ENCODE data around the gene SLC7A1. TPM values are rescaled to one million over a fixed set of nuclear protein-coding genes. Genes with fewer than 3 reads are reported as not detected.

SLC7A1 gene
- total RNA-seq, 1 experiment from 2014 or later, result 20.2 TPM

DNA sequence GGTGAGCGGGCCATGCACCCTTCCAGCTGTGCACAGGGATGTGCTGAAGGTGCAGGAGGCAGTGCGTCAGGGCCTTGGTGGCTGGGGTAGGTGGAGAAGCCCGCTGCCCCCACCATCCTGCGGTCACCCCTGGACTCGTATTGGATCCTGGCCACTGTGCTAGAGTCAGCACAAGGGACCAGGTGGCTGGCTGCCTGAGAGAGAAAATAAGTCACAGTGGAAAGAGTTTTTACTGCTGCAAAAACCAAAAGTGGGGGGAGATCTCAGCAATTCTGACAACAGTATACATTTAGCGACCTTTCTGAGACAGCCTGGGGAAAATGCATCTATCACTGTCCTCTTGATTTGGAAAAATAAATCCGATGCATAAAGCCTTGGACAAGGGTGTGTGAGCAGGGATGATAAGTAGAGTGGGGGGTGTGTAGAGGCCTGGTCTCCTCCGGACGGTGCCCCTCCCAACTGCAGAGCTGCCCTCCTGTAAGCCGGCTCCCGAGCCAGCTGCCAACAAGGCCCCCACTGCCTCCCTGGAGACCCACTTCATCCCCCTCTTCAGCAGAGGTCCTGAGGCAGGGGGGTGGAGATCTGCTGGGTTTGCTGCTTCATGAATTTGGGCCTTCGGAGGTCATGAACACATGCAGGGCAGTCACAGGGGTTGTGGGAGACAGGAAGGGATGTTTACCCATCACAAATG lies 84.2 kb downstream of the SLC7A1 start:
- no peak for DNase-seq (ENCODE audit: low spot score)

- DNase-seq (ENCODE audit: low spot score), result no peak
These were observed 84.8 kb downstream of the SLC7A1 start for GRCh38 chr13:29510651-29511084.

DNA sequence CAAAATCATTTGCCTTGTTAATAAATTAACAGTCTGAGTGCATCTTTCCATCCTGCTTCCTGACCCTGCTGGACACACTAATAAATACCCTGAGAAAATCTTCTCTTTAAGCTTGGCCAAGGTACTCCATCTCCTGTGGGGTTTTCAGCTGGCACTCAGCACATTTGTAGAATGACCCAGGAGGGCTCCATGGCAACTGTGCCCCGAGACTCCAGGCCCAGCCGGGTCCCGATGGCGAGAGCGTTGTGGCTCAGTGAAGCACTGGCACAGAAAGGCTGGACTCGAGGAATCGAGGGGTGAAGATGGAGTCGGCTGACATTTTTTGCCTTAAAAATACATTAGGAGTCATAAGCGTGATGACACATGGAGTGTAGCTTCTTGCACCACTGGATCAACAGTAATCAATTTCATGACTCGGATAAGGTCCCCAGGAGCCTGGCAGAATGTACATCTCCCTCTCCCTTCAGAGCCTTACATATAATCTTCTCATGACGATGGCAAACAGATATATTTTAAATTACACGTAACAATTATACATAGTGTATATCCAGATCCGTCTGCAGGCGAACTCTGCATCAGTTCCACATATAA lies 85.4 kb downstream of the SLC7A1 start:
- no peak for DNase-seq (ENCODE audit: low spot score)

DNA sequence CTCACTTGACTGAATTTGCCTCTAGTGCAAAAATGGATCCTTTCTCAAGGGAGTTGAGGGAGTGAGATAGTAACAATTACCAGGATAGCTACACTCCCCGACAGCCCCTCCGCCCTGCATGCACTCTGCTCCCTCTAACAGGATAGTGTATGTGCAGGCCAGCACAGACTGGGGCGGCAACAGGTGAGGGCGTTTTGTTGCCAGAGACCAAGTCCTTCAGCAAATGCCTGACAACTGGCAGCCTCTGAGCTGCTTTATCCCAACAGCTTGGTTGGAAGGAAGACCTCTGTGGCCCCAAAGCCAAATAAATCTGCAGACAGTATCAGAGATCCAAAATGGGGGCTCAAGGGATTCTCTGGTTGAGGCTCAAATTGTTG lies 86.6 kb downstream of the SLC7A1 start:
- no peak for DNase-seq (ENCODE audit: low spot score)

- DNase-seq (ENCODE audit: low spot score), result peak; percentile 78
These were observed 87.2 kb downstream of the SLC7A1 start for GRCh38 chr13:29508130-29508875.

GRCh38 chr13:29507356-29507755 lies 88.1 kb downstream of the SLC7A1 start:
- no peak for DNase-seq (ENCODE audit: low spot score)

- DNase-seq (ENCODE audit: low spot score), result no peak
These were observed 89.5 kb downstream of the SLC7A1 start for GRCh38 chr13:29505950-29506349.

DNA sequence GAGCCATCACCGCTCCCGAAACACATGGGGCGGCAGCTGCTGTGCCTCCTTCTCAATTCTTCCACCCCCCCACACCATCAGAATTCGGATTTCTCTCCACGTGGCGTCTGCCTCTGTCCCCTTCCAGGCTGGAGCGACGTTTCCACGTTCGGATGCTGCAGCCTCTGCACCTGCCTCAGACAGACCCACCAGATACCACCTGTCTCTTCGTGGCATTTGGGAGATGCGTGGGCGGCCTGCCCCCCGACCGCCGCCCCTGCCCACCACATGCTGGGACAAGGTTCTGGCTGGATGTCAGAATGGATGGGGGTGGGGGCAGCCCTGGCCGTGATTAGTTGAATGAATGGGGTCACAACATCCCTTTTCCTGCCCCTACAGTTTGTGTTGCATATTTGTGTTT lies 90.0 kb downstream of the SLC7A1 start:
- DNase-seq (ENCODE audit: low spot score), result no peak

GRCh38 chr13:29504691-29505090 lies 90.8 kb downstream of the SLC7A1 start:
- DNase-seq (ENCODE audit: low spot score), result no peak

GRCh38 chr13:29503041-29503837 lies 92.2 kb downstream of the SLC7A1 start:
- no peak for DNase-seq (ENCODE audit: low spot score)

DNA sequence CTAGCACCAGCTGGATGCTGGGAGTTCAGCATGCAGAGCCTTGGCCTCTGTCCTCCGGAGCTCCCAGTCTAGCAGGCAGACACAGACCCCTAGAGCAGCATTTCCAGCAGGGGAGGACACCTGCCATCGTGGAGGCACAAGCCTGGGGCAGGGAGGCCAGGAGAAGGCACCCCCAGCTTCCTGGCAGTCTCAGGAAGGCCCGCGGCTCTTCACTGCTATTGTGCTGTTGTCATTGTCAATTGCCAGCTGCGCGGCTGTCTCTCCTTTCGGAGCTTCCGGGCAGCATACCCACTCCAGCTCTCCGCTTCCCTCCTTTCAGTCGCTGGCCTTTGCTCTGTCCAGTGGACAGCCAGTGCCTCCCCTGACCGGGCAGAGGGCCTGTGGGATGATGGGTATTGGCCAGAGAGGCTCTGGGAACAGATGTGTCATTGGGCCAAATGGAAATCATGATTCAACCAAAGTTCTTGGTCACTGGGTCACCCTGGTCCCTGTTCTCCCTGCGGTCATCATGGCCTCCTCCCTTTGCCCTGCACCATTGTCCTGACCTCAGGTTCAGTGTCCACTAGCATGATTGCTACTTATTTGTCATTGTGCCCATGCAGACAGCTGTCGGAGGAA lies 93.0 kb downstream of the SLC7A1 start:
- no peak for DNase-seq (ENCODE audit: low spot score)

- DNase-seq (ENCODE audit: low spot score), result no peak
These were observed 93.8 kb downstream of the SLC7A1 start for GRCh38 chr13:29501674-29502073.

GRCh38 chr13:29500386-29500785 lies 95.1 kb downstream of the SLC7A1 start:
- DNase-seq (ENCODE audit: low spot score), result no peak

DNA sequence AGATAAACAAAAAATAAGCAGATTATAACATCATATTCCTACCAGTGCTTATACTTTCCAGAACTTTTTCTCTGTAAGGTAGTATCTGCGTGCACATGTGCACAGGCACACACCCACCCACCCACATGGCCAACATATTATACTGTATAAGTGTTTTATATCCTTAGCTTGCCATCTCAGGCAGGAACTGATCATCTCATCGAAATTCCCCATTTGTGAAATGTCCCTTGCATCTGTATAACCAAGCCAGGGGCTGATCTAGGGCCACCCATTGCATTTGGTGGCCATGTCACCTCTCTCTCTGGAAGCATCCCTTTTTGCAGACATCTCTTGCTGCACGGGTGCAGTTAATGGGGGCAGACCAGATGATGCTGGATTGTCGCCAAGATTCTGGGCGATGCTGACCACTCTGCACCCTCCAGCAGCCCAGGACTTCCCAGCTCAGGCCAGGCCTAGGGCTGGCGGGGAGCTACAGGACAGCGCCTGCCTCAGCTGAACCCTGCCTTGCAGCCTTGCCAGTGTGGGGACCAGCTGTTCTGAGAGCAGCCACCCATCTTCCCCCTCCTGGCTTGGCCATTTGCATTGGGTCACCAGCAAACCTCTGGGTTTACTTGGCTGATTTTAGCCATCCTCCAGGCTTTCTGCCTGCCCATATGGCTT lies 95.9 kb downstream of the SLC7A1 start:
- no peak for DNase-seq (ENCODE audit: low spot score)

GRCh38 chr13:29498426-29499040 lies 97.0 kb downstream of the SLC7A1 start:
- DNase-seq (ENCODE audit: low spot score), result no peak

GRCh38 chr13:29497137-29497654 lies 98.3 kb downstream of the SLC7A1 start:
- no peak for DNase-seq (ENCODE audit: low spot score)

GRCh38 chr13:29496241-29496712 lies 99.2 kb downstream of the SLC7A1 start:
- no peak for DNase-seq (ENCODE audit: low spot score)

GRCh38 chr13:29494520-29494919 lies 101.0 kb downstream of the SLC7A1 start:
- no peak for DNase-seq (ENCODE audit: low spot score)

DNA sequence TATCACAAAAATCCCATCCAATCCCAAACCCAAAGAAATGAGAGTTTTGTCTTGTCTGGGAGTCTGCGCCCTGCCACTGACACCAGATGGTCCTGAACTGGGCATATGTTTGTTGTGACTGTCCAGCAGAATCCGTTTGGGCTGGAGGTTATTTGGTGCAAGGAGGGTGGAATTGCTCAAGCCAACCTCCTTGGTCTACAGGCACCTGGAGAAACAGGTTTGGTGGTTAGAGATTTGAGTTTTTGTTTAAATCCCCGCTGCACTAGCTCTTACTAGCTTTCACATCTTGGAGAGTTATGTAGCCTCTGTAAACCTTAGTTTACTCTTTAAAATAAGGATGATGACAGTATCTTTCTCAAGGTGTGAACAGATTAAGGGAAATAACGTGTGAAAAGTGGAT lies 101.7 kb downstream of the SLC7A1 start:
- no peak for DNase-seq (ENCODE audit: low spot score)

DNA sequence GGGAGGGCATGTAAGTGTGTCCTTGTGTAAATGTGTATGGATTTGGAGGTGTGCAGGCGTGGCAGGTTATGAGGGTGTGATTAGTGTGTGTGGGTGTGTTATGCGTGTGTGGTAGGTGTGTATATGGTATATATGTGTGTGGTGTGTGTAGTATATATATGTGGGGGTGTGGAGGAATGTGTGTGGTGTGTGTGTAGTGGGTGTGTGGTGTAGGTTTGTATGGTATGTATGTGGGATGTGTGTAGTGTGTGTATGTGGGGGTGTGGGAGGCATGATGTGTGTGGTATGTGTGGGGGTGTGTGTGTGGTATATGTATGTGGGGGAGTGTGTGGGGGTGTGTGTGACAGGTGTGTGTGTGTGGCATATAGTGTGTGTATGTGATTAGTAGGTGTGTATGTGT lies 104.2 kb downstream of the SLC7A1 start:
- DNase-seq (ENCODE audit: low spot score), result no peak

- no peak for DNase-seq (ENCODE audit: low spot score)
These were observed 105.0 kb downstream of the SLC7A1 start for GRCh38 chr13:29490561-29490885.

All from A172 (cell line).